Kidney (tissue), 14 donors: ENCODE measurements around the gene TMEM130. TPM values are rescaled to one million over a fixed set of nuclear protein-coding genes. Genes with fewer than 3 reads are reported as not detected.

Experiments used
- DNase-seq, 5 donors: peaks; one replicate each; pipeline ENCODE4 v3.0.0-alpha.2; 2013 to 2020
- FAIRE-seq: peaks from 2 replicates; lab custom pipeline; 2012; peaks lifted over from hg19 to GRCh38; lab: Jason Lieb, UNC
- H3K27ac ChIP-seq, 2 donors: one replicate each; pipeline ENCODE4 v1.7.0; 2013; ENCODE audit warnings: low read depth in 2 of 2, low read length in 2 of 2, inconsistent platforms in 1 of 2
- H3K27me3 ChIP-seq: one replicate; pipeline ENCODE4 v1.7.1; 2013; ENCODE audit warnings: low read length, inconsistent platforms; ENCODE audit not compliant: control insufficient read depth, insufficient read depth
- H3K36me3 ChIP-seq, 3 donors: one replicate each; pipeline versions ENCODE4 v1.7.0 to v1.7.1; 2013; ENCODE audit warnings: low read length in 3 of 3, control low read depth in 1 of 3, inconsistent platforms in 1 of 3; ENCODE audit not compliant: insufficient read depth in 3 of 3, control insufficient read depth in 2 of 3
- H3K4me1 ChIP-seq, 3 donors: one replicate each; pipeline versions ENCODE4 v1.7.0 to v1.7.1; 2013; ENCODE audit warnings: low read length in 3 of 3, inconsistent platforms in 1 of 3, low read depth in 1 of 3; ENCODE audit not compliant: control insufficient read depth in 2 of 3, insufficient read depth in 2 of 3
- H3K4me3 ChIP-seq, 3 donors: one replicate each; pipeline versions ENCODE4 v1.7.0 to v1.8.1; 2013; ENCODE audit warnings: low read length in 3 of 3, control low read depth in 1 of 3, inconsistent platforms in 1 of 3
- H3K9ac ChIP-seq, 3 donors: one replicate each; pipeline versions ENCODE4 v1.7.0 to v1.7.1; 2013; ENCODE audit warnings: low read length in 3 of 3, control low read depth in 1 of 3, inconsistent platforms in 1 of 3
- H3K9me3 ChIP-seq, 3 donors: one replicate each; pipeline versions ENCODE4 v1.7.0 to v1.7.1; 2013; ENCODE audit warnings: low read length in 3 of 3, control low read depth in 1 of 3, inconsistent platforms in 1 of 3; ENCODE audit not compliant: control insufficient read depth in 2 of 3, insufficient read depth in 1 of 3
- CTCF ChIP-seq: IDR thresholded peaks from 3 replicates; pipeline ENCODE4 v1.5.1; 2012; ENCODE audit warnings: mild to moderate bottlenecking, moderate library complexity, borderline replicate concordance; ENCODE audit not compliant: insufficient read depth; ENCODE audit errors: extremely low read depth
- intact Hi-C: fragments of 100-400 bp; cut with DNase I; formaldehyde crosslinking; loops from one replicate; pipeline ENCODE4 v1.11.1; 2022
- polyA plus RNA-seq: library from polyadenylated mRNA; stranded (reverse); fragments of 350-450 nt; fragmentation: Illumina TruSeq; extraction: RNeasy Lipid Tissue Mini Kit (QIAGEN cat#74804); gene quantifications from one replicate; pipeline ENCODE4 v1.2.3, GENCODE V29; 2014; ENCODE audit warnings: low read depth, low replicate concordance; ENCODE audit not compliant: insufficient read depth
- total RNA-seq: library from RNA; stranded (reverse); fragmentation: NEBNext Ultra II Directional; extraction: Animal tissue kit (Norgen Biotek cat#: 25700); gene quantifications from one replicate; pipeline ENCODE4 v1.2.1, GENCODE V29; 2021
- donor health status: control.
- donor health status: control.
- donor health status: control.
- donor health status: control.
- donor health status: control.
- donor health status: DM: yes; HTN: yes; CAD: no.
- donor health status: Normal renal cell carcinoma (clear cell type).

The TMEM130 gene
- total and polyA plus RNA-seq, 2 donors from 2014 or later: 5.0 to 12.9 TPM

- Histone ChIP-seq H3K27me3 (no peaks in the 10 kb centered on the region), H3K4me3 (peak overlapping the region; percentile 66 to 94 (median 76)), H3K9me3 (no peaks in the 10 kb centered on the region), H3K9ac (peak overlapping the region in 1 of 3 donors; percentile 94), H3K36me3 (peaks cover 4 to 23% (median 15%) of the 10 kb centered on the region in 3 donors), H3K4me1 (peaks cover 0 to 17% (median 0%) of the 10 kb centered on the region in 3 donors), H3K27ac (no peak overlapping the region)
- FAIRE-seq (no peak), DNase-seq (peak in 1 of 5 donors; percentile 54)
- TF ChIP-seq CTCF: no peak
- intact Hi-C loops: no loop called here
Observed at GRCh38 chr7:98879979-98880315, 10.1 kb upstream of the TMEM130 start.

GRCh38 chr7:98879198-98879978 is 9.6 kb upstream of the TMEM130 start:
- DNase-seq (peak; percentile 58 to 88 (median 77)), FAIRE-seq (no peak)
- TF ChIP-seq CTCF: no peak
- H3K36me3 ChIP-seq: peaks cover 3 to 19% (median 15%) of the 10 kb centered on the region in 3 donors
- peaks cover 0 to 17% (median 0%) of the 10 kb centered on the region in 3 donors for H3K4me1 ChIP-seq
- H3K9ac ChIP-seq: peak overlapping the region; percentile 44 to 98 (median 94)
- intact Hi-C loops: no loop called here
- peak overlapping the region; percentile 82 to 86 for H3K27ac ChIP-seq
- H3K9me3 ChIP-seq: no peaks in the 10 kb centered on the region
- H3K27me3 ChIP-seq: no peaks in the 10 kb centered on the region
- peak overlapping the region; percentile 66 to 94 (median 76) for H3K4me3 ChIP-seq

GRCh38 chr7:98878365-98879197 is 8.8 kb upstream of the TMEM130 start, which contains the start of gene TRRAP:
Gene TRRAP (plus strand): TSS chr7:98878532. CDS start chr7:98881151, 2,619 bp downstream.
- FAIRE-seq (no peak), DNase-seq (peak; percentile 82 to 94 (median 90))
- H3K27me3 ChIP-seq: no peaks in the 10 kb centered on the region
- intact Hi-C loops: no loop called here
- TF ChIP-seq CTCF: peak; percentile 64
- peak within 1 kb of the TSS; percentile 82 to 86 for H3K27ac ChIP-seq
- peaks cover 0 to 17% (median 0%) of the 10 kb centered on the region in 3 donors for H3K4me1 ChIP-seq
- H3K36me3 ChIP-seq: peaks cover 2 to 13% (median 11%) of the 10 kb centered on the region in 3 donors
- H3K4me3 ChIP-seq: peak within 1 kb of the TSS; percentile 66 to 94 (median 76)
- H3K9ac ChIP-seq: peak within 1 kb of the TSS; percentile 44 to 98 (median 94)
- no peaks in the 10 kb centered on the region for H3K9me3 ChIP-seq
